ENCODE data around the gene NAA16. TPM values are rescaled to one million over a fixed set of nuclear protein-coding genes. Genes with fewer than 3 reads are reported as not detected.

NAA16 gene
- polyA plus RNA-seq, 1 of the 3 experiments (the other 2 are of a cell fraction) = 4.4 TPM

DNA sequence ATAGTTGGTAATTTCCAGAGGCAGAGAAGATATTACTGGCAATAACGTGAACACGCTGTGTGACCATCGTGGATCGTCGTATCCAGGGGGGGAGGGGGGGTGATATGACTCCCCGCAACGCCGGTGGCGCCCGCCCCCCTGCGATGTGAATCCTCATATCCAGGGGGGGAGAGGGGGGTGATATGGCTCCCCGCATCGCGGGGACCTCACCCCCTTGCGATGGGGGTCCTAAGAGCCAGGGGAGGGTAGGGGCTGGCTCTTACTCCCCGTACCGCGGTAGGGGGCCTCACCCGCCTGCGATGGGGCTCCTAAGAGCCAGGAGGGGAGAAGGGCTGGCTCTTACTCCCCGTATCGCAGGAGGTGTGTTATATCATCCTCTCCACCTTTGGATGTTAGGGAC lies 115.0 kb downstream of the NAA16 start (continued):
- TF ChIP-seq TEAD4 (IDR thresholded peaks at IDR 0.05; ENCODE audit: borderline replicate concordance, insufficient read depth) = no peak

Small RNAs within 50 kb of the gene (small RNA-seq; reads per million reads assigned to genes)
- gene RNU6-57P = 0 reads per million in 7 experiments

Other genes starting within 250 kb of the NAA16 start
- gene WBP4, start 249.8 kb upstream of the NAA16 start, polyA plus RNA-seq (2012; rRNA removed) = 6.4 and 6.8 TPM in 2 replicates
- gene KBTBD6, start 178.5 kb upstream of the NAA16 start, polyA plus RNA-seq (2012; rRNA removed) = 1.9 and 2.4 TPM in 2 replicates
- gene KBTBD7, start 116.7 kb upstream of the NAA16 start, polyA plus RNA-seq (2012; rRNA removed) = 1.3 and 1.7 TPM in 2 replicates
- 9.2 and 13.6 TPM in 2 replicates for gene MTRF1, start 47.7 kb upstream of the NAA16 start, polyA plus RNA-seq (2012; rRNA removed)
- 0.05 TPM in 1 of 2 replicates, not detected in the other for gene RGCC, start 146.3 kb downstream of the NAA16 start, polyA plus RNA-seq (2012; rRNA removed)